DMS79 treated with DMSO at 0.1 percent for 48 hours (cell line): Measurements from ENCODE around the gene THOP1.
"Not testable (repeated sequence)": the region's sequence is repeated elsewhere in the genome, so short reads cannot be mapped to it uniquely, and the experiment has no call there.

Experiments
- DNase-seq: peaks from one replicate; lab custom pipeline; 2025; lab: John Stamatoyannopoulos, UW

Gene THOP1

GRCh38 chr19:2782936-2783780 is 2.1 kb upstream of the THOP1 start, which contains the start of gene SGTA:
Gene SGTA (minus strand): TSS chr19:2783273. CDS start chr19:2769068, 14,205 bp downstream.
- DNase-seq = peak; percentile 98

GRCh38 chr19:2783781-2784145 is 1.5 kb upstream of the THOP1 start:
- no peak for DNase-seq

- no peak for DNase-seq
These were observed 1.8 kb downstream of the THOP1 start for GRCh38 chr19:2787115-2787514.

- DNase-seq = no peak
These were observed 2.9 kb downstream of the THOP1 start for GRCh38 chr19:2788237-2788636.

- no peak for DNase-seq
These were observed 4.9 kb downstream of the THOP1 start for GRCh38 chr19:2790194-2790556.

GRCh38 chr19:2790557-2791271 is 5.4 kb downstream of the THOP1 start:
- DNase-seq = no peak

GRCh38 chr19:2791440-2791839 is 6.1 kb downstream of the THOP1 start:
- no peak for DNase-seq

GRCh38 chr19:2791876-2792275 is 6.6 kb downstream of the THOP1 start:
- peak; percentile 36 for DNase-seq

GRCh38 chr19:2792666-2793065 is 7.4 kb downstream of the THOP1 start:
- not testable (repeated sequence) for DNase-seq

GRCh38 chr19:2793126-2793525 is 7.8 kb downstream of the THOP1 start:
- peak; percentile 18 for DNase-seq

GRCh38 chr19:2793577-2793976 is 8.3 kb downstream of the THOP1 start:
- no peak for DNase-seq

- DNase-seq = no peak
These were observed 10.7 kb downstream of the THOP1 start for GRCh38 chr19:2795827-2796658.

GRCh38 chr19:2796659-2797266 is 11.5 kb downstream of the THOP1 start:
- no peak for DNase-seq

GRCh38 chr19:2797280-2797679 is 12.0 kb downstream of the THOP1 start:
- DNase-seq = no peak

- no peak for DNase-seq
These were observed 12.9 kb downstream of the THOP1 start for GRCh38 chr19:2798158-2798685.

- no peak for DNase-seq
These were observed 13.4 kb downstream of the THOP1 start for GRCh38 chr19:2798733-2799132.

GRCh38 chr19:2799273-2800020 is 14.1 kb downstream of the THOP1 start:
- no peak for DNase-seq

GRCh38 chr19:2800506-2800905 is 15.2 kb downstream of the THOP1 start:
- DNase-seq = no peak

GRCh38 chr19:2802826-2803225 is 17.5 kb downstream of the THOP1 start:
- DNase-seq = no peak

GRCh38 chr19:2803486-2804155 is 18.3 kb downstream of the THOP1 start:
- DNase-seq = no peak
